K562 (cell line): Measurements from ENCODE around the gene FERMT3. TPM values are rescaled to one million over a fixed set of nuclear protein-coding genes. Genes with fewer than 3 reads are reported as not detected.

Experiments
- CBX3 ChIP-seq, 2 experiments: IDR thresholded peaks; 1 replicate in 1 of 2; 2 replicates in 1 of 2; pipeline ENCODE4 v1.6.1; 2012; ENCODE audit warnings: inconsistent platforms in 2 of 2, low read length in 2 of 2, borderline replicate concordance in 1 of 2, control low read depth in 1 of 2
- HMG20A ChIP-seq: fragments of 450-650 bp; formaldehyde crosslinking; conservative IDR thresholded peaks from 2 replicates; pipeline ENCODE4 v1.4.0; 2020; ENCODE audit warnings: mild to moderate bottlenecking, mixed read lengths
- HMG20B ChIP-seq: fragments of 250-450 bp; sonication (Bioruptor Pico); IDR thresholded peaks from 2 replicates; pipeline ENCODE4 v1.5.0; 2021; ENCODE audit warnings: mild to moderate bottlenecking
- MAFF ChIP-seq: IDR thresholded peaks from 2 replicates; pipeline ENCODE4 v1.6.1; 2012; ENCODE audit warnings: low read length, improper control_type of control experiment
- RFX5 ChIP-seq: IDR thresholded peaks from 2 replicates; pipeline ENCODE4 v1.6.1; 2011; ENCODE audit warnings: low read depth, mild to moderate bottlenecking, improper control_type of control experiment, low read length
- ZBTB11 ChIP-seq, 3 experiments: fragments of 200-800 bp in 1 of 3; fragments of 250-450 bp in 1 of 3; fragments of 450-650 bp in 1 of 3; sonication (Bioruptor Pico) in 1 of 3; sonication (Bioruptor generic) in 1 of 3; formaldehyde crosslinking in 1 of 3; IDR thresholded peaks; 2 replicates each; pipeline versions ENCODE4 v1.6.1 to v1.8.0; 2016 to 2022; ENCODE audit warnings: mild to moderate bottlenecking in 2 of 3, missing genetic modification characterization in 2 of 3, missing compliant biosample characterization in 1 of 3, moderate library complexity in 1 of 3
- ZNF134 ChIP-seq: fragments of 250-450 bp; sonication (Bioruptor Pico); conservative IDR thresholded peaks from 2 replicates; pipeline ENCODE4 v1.4.0; 2020
- ZSCAN32 ChIP-seq: fragments of 450-650 bp; formaldehyde crosslinking; IDR thresholded peaks from 2 replicates; pipeline ENCODE4 v1.4.0; 2020; ENCODE audit warnings: mild to moderate bottlenecking, moderate library complexity
- polyA plus RNA-seq, 8 experiments: library from polyadenylated mRNA; depleted of rRNA in 4 of 8; stranded (reverse) in 5 of 8; unstranded in 3 of 8; fragments of >200 nt; fragmentation: Nextera tagmentation in 2 of 8; fragmentation: Illumina TruSeq in 1 of 8; extraction: Ambion mirVana in 2 of 8; extraction: Trizol in 1 of 8; gene quantifications; 2 replicates each; pipeline versions ENCODE4 v1.2.1 to v1.2.3, GENCODE V29; 2011 to 2014; ENCODE audit warnings: inconsistent platforms in 1 of 8, missing spikeins in 1 of 8
- total RNA-seq, 7 experiments: library from RNA; depleted of rRNA in 6 of 7; stranded (reverse); fragments of >200 nt in 6 of 7; fragmentation: Illumina TruSeq in 2 of 7; extraction: Trizol in 2 of 7; gene quantifications; 2 replicates each; pipeline versions ENCODE4 v1.2.1 to v1.2.3, GENCODE V29; 2011 to 2021; ENCODE audit warnings: low replicate concordance in 1 of 7

The FERMT3 gene
- total and polyA plus RNA-seq, 9 of the 15 experiments (the other 6 are each of a cell fraction or from before 2014, with no cell fraction given), result 3.2 to 275 (median 79.7) TPM

- TF ChIP-seq ZBTB11 (CRISPR knock-in tag; IDR thresholded peaks at IDR 0.05), result no peak
- no peak for TF ChIP-seq HMG20B (CRISPR knock-in tag)
- no peak for TF ChIP-seq RFX5
- 0 out of 2 replicates have a peak, but pooled peaks have one; percentile 13 for TF ChIP-seq MAFF
- no peak; the same call in 1 of the 2 replicates for TF ChIP-seq ZNF134
- TF ChIP-seq ZSCAN32, result 0 out of 2 replicates have a peak, but pooled peaks have one; percentile 2
- TF ChIP-seq HMG20A (CRISPR knock-in tag), result no peak
- TF ChIP-seq CBX3 (IDR thresholded peaks at IDR 0.05; ENCODE audit: borderline replicate concordance in 1 of 2, low read length in 2 of 2), result no peak
Observed at GRCh38 chr11:64239662-64240434, 33.3 kb downstream of the FERMT3 start (continued).
